Activated CD8-positive, alpha-beta memory T cell treated with anti-CD3 and anti-CD28 coated beads for 36 hours (primary cell): ENCODE results near the gene LRFN4. TPM values are rescaled to one million over a fixed set of nuclear protein-coding genes. Genes with fewer than 3 reads are reported as not detected.

Source experiments
- CTCF ChIA-PET: fragments of 350-600 bp; sonication (Branson Sonifier 250); formaldehyde crosslinking; loops from one replicate; lab custom pipeline; 2021; ENCODE audit warnings: antibody characterized with exemption; lab: Charles Lee
- POLR2A ChIA-PET: fragments of 350-600 bp; sonication (Branson Sonifier 250); formaldehyde crosslinking; loops from one replicate; lab custom pipeline; 2021; ENCODE audit warnings: antibody characterized with exemption; lab: Charles Lee
- total RNA-seq, 2 experiments: library from RNA; stranded (reverse); gene quantifications; one replicate each; pipeline ENCODE4 v1.2.3, GENCODE V29; 2021

The LRFN4 gene
- total RNA-seq, 2 experiments from 2014 or later: 40.5 to 42.3 TPM

DNA sequence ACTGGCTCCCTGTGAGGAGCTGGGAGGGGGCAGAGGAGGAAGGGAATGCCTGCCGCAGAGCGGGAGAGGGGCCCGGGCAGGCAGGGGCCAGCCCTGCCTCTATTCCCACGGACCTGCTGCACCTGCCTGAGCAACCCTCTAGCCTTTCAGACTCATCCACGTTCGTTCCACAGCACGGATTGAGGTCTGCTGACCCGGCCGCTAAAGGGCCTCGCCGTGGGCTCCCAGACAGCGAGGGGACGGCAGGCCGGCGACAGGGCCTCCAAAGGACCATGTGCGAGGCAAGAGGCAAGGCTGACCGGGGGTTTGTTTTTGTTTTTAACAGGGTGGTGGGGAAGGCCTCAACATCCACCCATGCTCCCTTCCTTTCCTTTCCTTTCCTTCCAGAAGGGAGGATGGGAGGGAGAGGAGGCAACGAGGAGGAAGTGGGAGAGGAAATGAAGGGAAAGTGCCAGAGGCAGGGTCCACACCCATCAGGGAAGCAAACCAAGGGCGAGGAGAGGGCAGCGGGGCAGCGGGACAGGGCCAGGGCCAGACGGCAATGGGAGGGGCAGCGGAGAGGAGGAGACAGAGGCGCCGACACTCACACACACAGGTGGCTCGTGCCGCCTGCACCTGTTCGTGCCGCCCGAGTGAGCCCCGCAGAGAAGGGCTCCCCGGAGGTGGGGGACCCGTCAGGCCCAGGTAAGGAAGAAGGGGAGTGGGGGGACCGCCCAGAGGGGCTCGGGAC is 7.5 kb downstream of the LRFN4 start:
- POLR2A ChIA-PET: no interaction called here
- CTCF ChIA-PET: no interaction called here

DNA sequence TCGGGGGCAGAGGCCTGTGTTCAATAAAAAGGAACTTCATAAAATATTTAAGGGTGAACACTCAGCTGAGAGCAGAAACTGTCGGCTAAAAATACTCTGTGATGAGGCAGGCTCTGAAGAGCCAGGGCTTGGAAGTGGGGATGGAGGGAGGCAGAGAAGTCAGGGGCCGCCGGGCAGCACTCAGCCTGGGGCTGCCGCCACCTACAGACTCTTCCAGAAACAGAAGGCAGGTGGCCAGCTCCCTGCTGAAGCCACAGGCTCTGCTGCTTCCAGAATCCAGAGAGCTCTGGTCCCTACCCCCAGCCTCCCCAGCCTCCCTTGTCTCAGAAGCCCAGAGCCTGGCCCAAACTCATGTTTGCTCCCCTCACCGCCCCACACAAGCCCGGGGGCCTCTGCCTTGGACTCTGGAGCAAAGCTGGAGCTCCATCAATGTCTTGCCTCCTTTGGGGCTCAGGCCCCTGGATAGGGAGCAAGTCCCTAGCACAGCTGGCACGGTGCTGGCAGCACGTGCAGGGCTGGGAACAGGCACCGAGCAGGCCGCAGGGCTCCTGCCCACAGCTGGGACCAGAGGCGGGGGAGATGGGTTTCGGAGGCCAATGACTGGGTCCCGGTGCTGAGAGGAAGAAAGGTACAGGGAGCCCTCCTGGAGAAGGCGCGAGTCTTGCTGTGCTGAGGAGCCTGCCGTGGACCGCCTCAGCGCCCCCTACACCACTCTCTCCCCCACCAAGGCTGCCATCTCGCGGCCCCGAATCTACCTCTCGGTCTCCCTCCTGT is 8.2 kb downstream of the LRFN4 start:
- POLR2A ChIA-PET: interaction anchor here (0.9 kb wide), 1 partner anchor 9 kb away, joined by 3 read pairs; no protein-coding TSS in a partner anchor
- CTCF ChIA-PET: no interaction called here

DNA sequence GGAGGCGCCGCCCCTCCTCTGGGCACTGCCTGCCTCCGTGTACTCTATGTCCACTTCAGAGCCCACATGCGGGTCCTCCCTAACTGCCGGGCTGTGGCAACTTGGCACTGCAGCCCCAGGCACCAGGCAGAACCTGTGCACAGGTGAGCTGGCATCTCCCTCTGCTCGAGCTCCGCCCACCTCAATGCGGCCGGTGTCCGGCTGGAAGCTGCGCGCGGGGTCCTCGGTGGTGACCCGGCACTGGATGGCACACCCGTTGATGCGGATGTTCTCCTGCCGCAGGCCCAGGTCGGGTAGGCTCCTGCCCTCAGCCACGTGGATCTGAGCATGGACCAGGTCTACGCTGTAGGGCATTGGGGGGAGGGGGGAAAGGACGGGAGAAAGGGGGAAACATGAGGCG is 9.1 kb downstream of the LRFN4 start:
- CTCF ChIA-PET: no interaction called here
- POLR2A ChIA-PET: no interaction called here

GRCh38 chr11:66866511-66866986 is 9.7 kb downstream of the LRFN4 start:
- POLR2A ChIA-PET: no interaction called here
- CTCF ChIA-PET: interaction anchor here (2.0 kb wide), 1 partner anchor 11 kb away, joined by 7 read pairs; no protein-coding TSS in a partner anchor

DNA sequence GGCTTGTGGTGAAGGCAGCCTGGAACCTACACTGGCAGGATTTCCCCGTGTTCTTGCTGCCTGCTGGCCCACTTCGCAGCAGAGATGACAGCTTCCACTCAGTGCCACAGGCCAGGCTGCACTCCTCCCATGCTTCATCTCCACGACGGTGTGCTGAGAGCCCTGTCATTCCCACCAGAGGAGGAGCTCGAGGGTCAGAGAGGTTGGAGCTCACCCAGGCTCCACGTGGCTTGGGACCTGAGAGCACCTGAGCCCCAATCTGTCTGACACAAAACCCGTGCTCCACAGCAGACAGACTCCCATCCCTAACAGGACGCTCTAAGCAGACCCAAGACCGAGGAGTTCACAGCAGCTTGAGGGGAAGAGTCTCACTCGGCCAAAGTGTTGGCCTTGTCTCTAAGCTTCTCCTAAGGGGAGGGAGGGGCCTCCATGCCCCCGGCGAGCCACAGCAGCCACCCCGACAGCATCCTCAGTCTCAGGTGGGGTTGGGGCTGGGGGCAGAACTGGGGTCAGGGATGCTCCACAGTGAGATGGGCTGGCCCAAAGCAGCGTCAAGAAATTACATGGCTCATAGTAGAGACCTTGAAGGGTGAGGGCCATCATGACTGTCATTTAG is 10.7 kb downstream of the LRFN4 start:
- POLR2A ChIA-PET: no interaction called here
- CTCF ChIA-PET: interaction anchor here (1.2 to 2.0 kb wide), 2 partner anchors 12 to 25 kb away, joined by 3 to 7 read pairs; no protein-coding TSS in a partner anchor

DNA sequence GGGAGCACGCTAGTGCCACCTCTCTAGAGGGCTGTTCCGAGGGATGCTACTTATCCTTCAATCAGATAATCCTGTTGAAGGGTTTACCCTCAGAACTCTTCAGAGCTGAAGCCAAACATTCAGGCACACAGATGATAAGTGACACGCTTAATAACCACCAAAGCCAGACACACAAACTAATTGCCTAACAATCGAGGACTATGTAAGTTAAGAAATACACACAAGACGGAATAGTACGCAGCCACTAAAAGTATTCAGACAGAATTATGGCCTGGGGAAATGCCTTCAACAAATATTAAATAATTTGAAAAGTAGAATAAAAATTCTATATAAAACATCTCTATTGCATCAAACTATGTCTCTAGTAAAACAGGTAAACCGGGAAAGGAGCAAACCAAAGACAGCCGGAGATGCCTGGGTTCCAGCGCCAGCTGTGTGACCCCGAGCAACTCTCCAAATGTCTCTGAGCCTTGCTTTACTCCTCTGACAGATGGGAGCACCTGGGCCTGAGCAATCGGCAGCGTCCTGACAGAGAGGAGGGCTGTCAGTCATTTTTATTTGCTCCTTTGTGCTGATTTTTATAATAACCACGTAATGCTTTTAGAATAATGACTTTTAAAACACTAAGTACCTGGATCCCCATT is 11.3 kb downstream of the LRFN4 start:
- CTCF ChIA-PET: interaction anchor here (1.2 to 2.0 kb wide), 2 partner anchors 13 to 26 kb away, joined by 3 to 7 read pairs; no protein-coding TSS in a partner anchor

GRCh38 chr11:66868726-66869566 is 12.1 kb downstream of the LRFN4 start:
- ChIA-PET CTCF (interaction anchor here (0.6 to 2.0 kb wide), 2 partner anchors 11 to 14 kb away, joined by 4 to 7 read pairs; no protein-coding TSS in a partner anchor), POLR2A (no interaction called here)

More for the DNA sequence above, 11.3 kb downstream of the LRFN4 start:
- POLR2A ChIA-PET: no interaction called here

GRCh38 chr11:66869567-66869870 is 12.7 kb downstream of the LRFN4 start:
- POLR2A ChIA-PET: no interaction called here
- CTCF ChIA-PET: interaction anchor here (0.6 to 0.7 kb wide), 2 partner anchors 10 to 14 kb away, joined by 3 to 4 read pairs; no protein-coding TSS in a partner anchor

DNA sequence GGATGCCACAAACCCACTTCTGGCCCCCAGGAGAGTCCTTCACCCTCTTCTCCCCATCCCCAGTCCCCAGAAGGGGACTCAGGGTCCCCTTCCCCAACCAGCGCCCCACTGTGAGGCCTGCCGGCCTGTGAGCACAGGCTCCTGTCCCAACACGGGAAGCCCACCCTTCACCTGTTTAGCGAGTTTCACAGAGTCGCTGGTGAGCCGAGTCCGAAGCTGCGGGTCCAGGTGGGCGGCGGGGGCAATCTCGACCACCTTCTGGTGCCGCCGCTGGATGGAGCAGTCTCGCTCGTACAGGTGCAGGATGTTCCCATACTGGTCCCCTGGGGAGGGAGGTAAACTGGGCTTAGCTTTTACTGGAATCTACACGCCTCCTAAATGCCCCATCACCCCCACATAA is 13.3 kb downstream of the LRFN4 start:
- POLR2A ChIA-PET: no interaction called here
- CTCF ChIA-PET: interaction anchor here (0.7 to 1.0 kb wide), 2 partner anchors 13 to 176 kb away, joined by 3 read pairs; no protein-coding TSS in a partner anchor

DNA sequence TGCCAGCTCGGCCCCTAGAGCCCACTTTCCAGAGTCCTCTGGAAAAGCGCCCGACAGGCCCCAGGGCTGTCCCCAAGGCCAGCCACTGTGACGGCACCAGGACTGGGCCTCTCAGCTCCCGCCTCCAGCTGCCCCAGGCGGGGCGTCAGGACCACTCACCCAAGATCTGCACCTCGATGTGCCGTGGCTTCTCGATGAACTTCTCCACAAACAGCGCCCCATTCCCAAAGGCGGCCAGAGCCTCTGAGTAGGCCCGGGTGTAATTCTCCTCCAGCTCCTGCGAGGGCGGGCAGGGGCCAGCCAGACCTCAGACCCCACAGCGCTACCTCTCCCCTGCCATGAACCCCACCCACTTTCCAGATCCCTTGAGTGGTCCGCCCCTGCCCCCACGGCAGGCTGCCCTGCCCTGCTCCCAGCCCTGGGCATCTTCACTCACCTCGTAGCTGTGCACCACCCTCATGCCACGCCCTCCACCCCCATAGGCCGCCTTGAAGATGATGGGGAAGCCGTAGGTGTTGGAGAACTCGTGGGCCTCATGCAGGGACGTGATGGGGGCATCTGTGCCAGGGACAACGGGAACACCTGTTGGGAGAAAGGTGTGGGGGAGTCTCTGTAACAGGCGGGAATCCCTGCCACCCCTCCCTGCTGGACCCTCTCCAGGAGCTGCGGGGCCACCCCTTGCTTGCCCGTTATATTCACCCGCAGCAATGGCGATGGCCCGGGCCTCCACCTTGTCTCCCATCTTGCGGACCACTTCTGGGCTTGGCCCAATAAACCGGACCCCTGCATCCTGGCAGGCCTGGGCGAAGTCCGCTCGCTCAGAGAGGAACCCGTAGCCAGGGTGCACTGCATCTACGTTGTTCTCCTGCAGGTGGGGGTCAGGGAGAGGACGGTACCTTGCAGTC is 14.0 kb downstream of the LRFN4 start:
- ChIA-PET POLR2A (no interaction called here), CTCF (interaction anchor here (1.0 kb wide), 1 partner anchor 177 kb away, joined by 3 read pairs; no protein-coding TSS in a partner anchor)

DNA sequence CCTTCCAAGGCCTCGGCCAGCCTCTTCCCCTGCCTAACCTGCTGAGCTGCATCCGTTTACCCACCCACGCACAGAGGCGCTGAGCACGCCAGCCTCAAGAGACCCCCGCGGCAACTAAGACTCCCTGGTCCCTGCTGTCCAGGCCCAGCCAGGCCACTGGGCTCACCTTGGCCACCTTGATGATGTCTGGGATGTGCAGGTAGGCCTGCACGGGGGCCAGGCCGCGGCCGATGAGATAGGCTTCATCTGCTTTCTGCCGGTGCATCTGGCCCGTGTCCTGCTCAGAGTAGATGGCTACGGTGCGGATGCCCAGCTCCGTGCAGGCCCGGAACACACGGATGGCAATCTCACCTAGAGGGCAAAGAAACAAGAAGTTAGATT is 14.6 kb downstream of the LRFN4 start:
- ChIA-PET POLR2A (no interaction called here), CTCF (no interaction called here)

DNA sequence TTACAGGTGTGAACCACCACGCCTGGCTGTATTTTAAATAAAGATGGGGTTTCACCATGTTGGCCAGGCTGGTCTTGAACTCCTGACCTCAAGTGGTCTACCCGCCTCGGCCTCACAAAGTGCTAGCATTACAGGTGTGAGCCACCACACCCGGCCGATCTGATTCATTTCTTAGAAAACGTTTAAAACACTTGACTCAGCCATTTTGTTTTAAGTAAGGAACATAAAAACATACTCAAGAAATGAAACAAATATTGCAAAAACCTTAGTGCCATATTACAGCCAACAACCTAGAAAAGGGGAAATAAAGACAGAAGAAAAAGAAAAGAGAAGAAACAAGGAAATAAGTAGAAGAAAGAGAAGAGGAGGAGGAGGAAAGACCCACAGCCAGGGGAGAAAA is 17.4 kb downstream of the LRFN4 start:
- ChIA-PET CTCF (no interaction called here), POLR2A (no interaction called here)

- POLR2A ChIA-PET: no interaction called here
These were observed 18.5 kb downstream of the LRFN4 start for GRCh38 chr11:66875378-66875777.

GRCh38 chr11:66877588-66878385 is 20.9 kb downstream of the LRFN4 start:
- CTCF ChIA-PET: no interaction called here
- POLR2A ChIA-PET: no interaction called here

More at GRCh38 chr11:66875378-66875777, 18.5 kb downstream of the LRFN4 start:
- CTCF ChIA-PET: no interaction called here

GRCh38 chr11:66878474-66878873 is 21.6 kb downstream of the LRFN4 start:
- CTCF ChIA-PET: no interaction called here

GRCh38 chr11:66879000-66879399 is 22.1 kb downstream of the LRFN4 start:
- ChIA-PET POLR2A (no interaction called here), CTCF (no interaction called here)

More at GRCh38 chr11:66878474-66878873, 21.6 kb downstream of the LRFN4 start:
- POLR2A ChIA-PET: no interaction called here

DNA sequence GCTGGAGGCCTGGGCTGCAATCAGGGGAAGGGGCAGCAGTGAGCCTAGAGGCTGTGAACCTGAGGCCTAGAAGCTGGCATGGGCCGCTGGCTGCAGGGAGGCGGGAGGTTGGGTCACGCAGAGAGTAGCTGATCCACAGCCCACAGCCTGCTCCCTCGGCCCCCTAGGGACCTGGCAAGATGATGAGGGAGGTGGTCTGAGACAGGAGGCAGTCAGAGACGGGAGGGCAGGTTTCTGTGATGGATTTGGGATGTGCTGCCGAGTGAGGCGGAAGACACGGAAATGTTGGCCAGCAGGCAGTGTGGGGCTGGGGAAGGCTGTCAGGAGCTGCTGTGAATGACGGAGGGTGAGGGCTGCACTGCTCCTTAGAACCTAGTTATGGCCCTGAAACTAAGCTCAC is 22.7 kb downstream of the LRFN4 start:
- CTCF ChIA-PET: interaction anchor here (0.9 kb wide), 1 partner anchor 10 kb away, joined by 4 read pairs; no protein-coding TSS in a partner anchor
- POLR2A ChIA-PET: no interaction called here
